Measurements from ENCODE around the gene GPR87.

GPR87 gene

DNA sequence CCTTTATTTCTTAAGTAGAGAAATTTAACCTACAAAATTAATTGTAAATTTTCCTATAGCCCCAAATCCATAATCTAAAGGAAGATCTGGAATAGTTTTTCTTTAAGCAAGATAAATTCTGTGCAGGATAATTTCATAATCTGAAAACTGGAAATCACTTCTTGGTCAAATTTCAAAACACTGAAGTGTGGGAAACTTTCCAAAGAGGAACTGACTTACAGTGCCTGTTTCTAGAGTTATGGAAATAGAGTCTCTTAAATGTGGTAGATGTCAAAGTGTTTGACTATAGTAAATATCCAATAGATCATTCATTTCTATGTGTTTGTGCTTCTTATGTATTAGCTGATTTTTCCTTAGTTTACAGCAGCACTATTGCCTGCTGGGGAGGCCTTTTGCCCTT, 14.3 kb upstream of the GPR87 start:
- Histone ChIP-seq H3K27me3 (ENCODE audit: insufficient read depth, low read length, poor library complexity) (no peaks in the 10 kb centered on the region), H3K4ac (ENCODE audit: low read depth, low read length) (no peak overlapping the region), H3K36me3 (ENCODE audit: control insufficient read depth, insufficient read depth, low read length) (no peaks in the 10 kb centered on the region), H3K4me3 (ENCODE audit: low read length) (no peak overlapping the region), H2AK5ac (ENCODE audit: low read length) (no peak overlapping the region), H3K56ac (ENCODE audit: low read length) (no peak overlapping the region), H3K23ac (ENCODE audit: low read length) (no peak overlapping the region), H3K9ac (ENCODE audit: low read length) (no peak overlapping the region), H4K8ac (ENCODE audit: low read depth, low read length) (no peak overlapping the region), H3K4me1 (ENCODE audit: control insufficient read depth, low read depth, low read length) (no peaks in the 10 kb centered on the region), H3K79me2 (ENCODE audit: control insufficient read depth, insufficient read depth, low read length) (no peaks in the 10 kb centered on the region), H2BK5ac (ENCODE audit: low read length) (no peak overlapping the region), H2BK120ac (ENCODE audit: low read depth, low read length) (no peak overlapping the region), H2BK15ac (replicated peaks; ENCODE audit: low read depth) (no peak overlapping the region), H3K79me1 (ENCODE audit: low read length) (no peaks in the 10 kb centered on the region), H3K27ac (ENCODE audit: low read depth, low read length) (no peak overlapping the region), H3K18ac (ENCODE audit: low read length) (no peak overlapping the region), H4K5ac (ENCODE audit: low read length) (no peak overlapping the region), H3K4me2 (ENCODE audit: low read length) (no peak overlapping the region)
- DNase-seq = no peak

DNA sequence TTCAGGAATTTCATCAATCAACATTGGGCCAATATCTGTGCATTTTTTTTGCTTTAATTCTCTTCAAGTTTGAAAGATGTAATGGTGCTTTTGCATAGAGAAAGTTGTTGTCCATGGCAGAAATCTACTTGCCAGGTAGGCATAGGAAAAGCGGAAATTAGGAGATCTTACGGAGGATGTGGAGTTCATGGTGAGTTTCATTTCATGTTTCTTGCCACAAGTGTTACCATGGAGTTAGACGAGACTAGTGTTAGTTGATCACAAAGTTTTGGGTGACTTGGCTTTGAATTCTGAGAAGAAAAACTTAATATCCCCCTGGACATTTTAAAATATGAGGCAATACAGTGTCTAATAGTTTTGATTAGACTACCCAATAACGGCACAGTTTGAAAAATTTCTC, 13.8 kb upstream of the GPR87 start:
- Histone ChIP-seq H3K36me3 (ENCODE audit: control insufficient read depth, insufficient read depth, low read length) (no peaks in the 10 kb centered on the region), H3K4me1 (ENCODE audit: control insufficient read depth, low read depth, low read length) (no peaks in the 10 kb centered on the region), H3K56ac (ENCODE audit: low read length) (no peak overlapping the region), H4K5ac (ENCODE audit: low read length) (no peak overlapping the region), H3K79me2 (ENCODE audit: control insufficient read depth, insufficient read depth, low read length) (no peaks in the 10 kb centered on the region), H2BK120ac (ENCODE audit: low read depth, low read length) (no peak overlapping the region), H3K79me1 (ENCODE audit: low read length) (no peaks in the 10 kb centered on the region), H3K4me3 (ENCODE audit: low read length) (no peak overlapping the region), H2BK5ac (ENCODE audit: low read length) (no peak overlapping the region), H3K18ac (ENCODE audit: low read length) (no peak overlapping the region), H3K9ac (ENCODE audit: low read length) (no peak overlapping the region), H3K27ac (ENCODE audit: low read depth, low read length) (no peak overlapping the region), H3K4me2 (ENCODE audit: low read length) (no peak overlapping the region), H2AK5ac (ENCODE audit: low read length) (no peak overlapping the region), H4K8ac (ENCODE audit: low read depth, low read length) (no peak overlapping the region), H3K4ac (ENCODE audit: low read depth, low read length) (no peak overlapping the region), H3K23ac (ENCODE audit: low read length) (no peak overlapping the region), H3K27me3 (ENCODE audit: insufficient read depth, low read length, poor library complexity) (no peaks in the 10 kb centered on the region), H2BK15ac (replicated peaks; ENCODE audit: low read depth) (no peak overlapping the region)
- no peak for DNase-seq
- no CpG with 5 or more reads among the region's 4 CpGs for WGBS (ENCODE audit: extremely low coverage, insufficient coverage, low lambda C conversion rate)

DNA sequence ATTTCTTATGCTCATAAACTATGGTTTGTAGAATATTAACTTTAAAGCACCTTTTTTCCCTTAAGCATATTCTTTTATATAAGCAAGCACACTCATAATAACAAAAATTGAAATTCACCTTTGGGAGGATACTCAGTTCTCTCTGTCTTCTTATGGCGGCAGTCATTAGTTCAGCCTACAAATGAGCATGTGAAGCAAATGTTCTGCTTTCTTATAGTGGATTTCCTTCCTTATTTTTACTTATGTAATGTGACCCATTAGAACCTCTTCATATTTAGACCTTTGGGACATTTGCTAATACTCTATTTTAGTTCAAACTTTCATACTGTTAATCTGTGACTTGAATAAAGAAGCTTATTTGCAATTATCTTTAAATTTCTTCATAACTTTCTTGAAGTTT, 12.7 kb upstream of the GPR87 start, which contains the start of gene P2RY13:
P2RY13 (minus strand) TSS at position 187 of the 400 bp plus-strand sequence; CDS start at position 166, 21 bp downstream.
- WGBS (ENCODE audit: extremely low coverage, insufficient coverage, low lambda C conversion rate) = no CpG with 5 or more reads among the region's 1 CpG
- Histone ChIP-seq H3K4me2 (ENCODE audit: low read length) (no peak within 1 kb of the TSS), H2AK5ac (ENCODE audit: low read length) (no peak within 1 kb of the TSS), H3K23ac (ENCODE audit: low read length) (no peak within 1 kb of the TSS), H3K4me1 (ENCODE audit: control insufficient read depth, low read depth, low read length) (no peaks in the 10 kb centered on the region), H2BK5ac (ENCODE audit: low read length) (no peak within 1 kb of the TSS), H3K36me3 (ENCODE audit: control insufficient read depth, insufficient read depth, low read length) (no peaks in the 10 kb centered on the region), H3K4me3 (ENCODE audit: low read length) (no peak within 1 kb of the TSS), H3K79me2 (ENCODE audit: control insufficient read depth, insufficient read depth, low read length) (no peaks in the 10 kb centered on the region), H3K18ac (ENCODE audit: low read length) (no peak within 1 kb of the TSS), H3K27ac (ENCODE audit: low read depth, low read length) (no peak within 1 kb of the TSS), H3K79me1 (ENCODE audit: low read length) (no peaks in the 10 kb centered on the region), H3K56ac (ENCODE audit: low read length) (no peak within 1 kb of the TSS), H4K5ac (ENCODE audit: low read length) (no peak within 1 kb of the TSS), H2BK15ac (replicated peaks; ENCODE audit: low read depth) (no peak within 1 kb of the TSS), H4K8ac (ENCODE audit: low read depth, low read length) (no peak within 1 kb of the TSS), H3K9ac (ENCODE audit: low read length) (no peak within 1 kb of the TSS), H3K27me3 (ENCODE audit: insufficient read depth, low read length, poor library complexity) (no peaks in the 10 kb centered on the region), H2BK120ac (ENCODE audit: low read depth, low read length) (no peak within 1 kb of the TSS), H3K4ac (ENCODE audit: low read depth, low read length) (no peak within 1 kb of the TSS)
- no peak for DNase-seq

DNA sequence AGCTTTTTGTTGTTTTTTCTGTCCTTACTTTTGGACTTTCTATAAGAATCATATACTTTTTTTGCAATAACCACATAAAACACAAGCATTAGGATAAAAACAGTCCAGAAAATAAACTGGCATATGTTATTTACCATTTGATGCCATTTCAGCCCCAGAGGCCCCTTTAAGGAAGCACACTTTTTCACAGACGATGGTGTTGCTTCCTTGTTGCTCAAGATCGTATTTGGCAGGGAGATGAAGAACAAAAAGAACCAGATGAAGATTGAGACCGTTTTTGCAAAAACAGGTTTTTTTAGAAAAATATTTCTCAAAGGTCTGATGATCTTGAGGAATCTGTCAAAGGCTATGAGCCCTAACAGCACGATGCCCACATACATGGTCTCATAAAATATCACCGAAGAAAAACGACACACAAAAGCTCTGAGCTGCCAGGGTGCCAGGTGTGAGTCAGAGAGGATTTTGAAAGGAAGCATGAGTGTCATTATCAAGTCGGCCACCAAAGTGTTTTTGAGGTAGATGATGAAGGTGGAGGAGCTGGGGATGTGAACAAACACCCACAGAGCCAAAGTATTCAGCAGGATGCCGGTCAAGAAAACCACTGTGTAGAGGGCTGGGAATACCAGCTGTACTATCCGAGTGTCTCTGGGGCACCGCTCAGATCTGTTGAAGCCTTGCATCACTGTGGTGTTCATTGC, 11.8 kb upstream of the GPR87 start:
- no peaks in the 10 kb centered on the region for H3K79me2 ChIP-seq (ENCODE audit: control insufficient read depth, insufficient read depth, low read length)
- no peak overlapping the region for H3K4me3 ChIP-seq (ENCODE audit: low read length)
- no peak overlapping the region for H2AK5ac ChIP-seq (ENCODE audit: low read length)
- no peak overlapping the region for H3K9ac ChIP-seq (ENCODE audit: low read length)
- H3K56ac ChIP-seq (ENCODE audit: low read length) = no peak overlapping the region
- no peak overlapping the region for H3K4ac ChIP-seq (ENCODE audit: low read depth, low read length)
- no peak overlapping the region for H2BK5ac ChIP-seq (ENCODE audit: low read length)
- H3K23ac ChIP-seq (ENCODE audit: low read length) = no peak overlapping the region
- no peak overlapping the region for H2BK120ac ChIP-seq (ENCODE audit: low read depth, low read length)
- no peaks in the 10 kb centered on the region for H3K79me1 ChIP-seq (ENCODE audit: low read length)
- no peak overlapping the region for H4K8ac ChIP-seq (ENCODE audit: low read depth, low read length)
- H3K4me2 ChIP-seq (ENCODE audit: low read length) = no peak overlapping the region
- no peak for DNase-seq
- no peak overlapping the region for H4K5ac ChIP-seq (ENCODE audit: low read length)
- H3K27me3 ChIP-seq (ENCODE audit: insufficient read depth, low read length, poor library complexity) = no peaks in the 10 kb centered on the region
- no peaks in the 10 kb centered on the region for H3K36me3 ChIP-seq (ENCODE audit: control insufficient read depth, insufficient read depth, low read length)
- no peak overlapping the region for H2BK15ac ChIP-seq (replicated peaks; ENCODE audit: low read depth)
- no peak overlapping the region for H3K18ac ChIP-seq (ENCODE audit: low read length)
- no peaks in the 10 kb centered on the region for H3K4me1 ChIP-seq (ENCODE audit: control insufficient read depth, low read depth, low read length)
- no peak overlapping the region for H3K27ac ChIP-seq (ENCODE audit: low read depth, low read length)
- WGBS (ENCODE audit: extremely low coverage, insufficient coverage, low lambda C conversion rate) = no CpG with 5 or more reads among the region's 10 CpGs

DNA sequence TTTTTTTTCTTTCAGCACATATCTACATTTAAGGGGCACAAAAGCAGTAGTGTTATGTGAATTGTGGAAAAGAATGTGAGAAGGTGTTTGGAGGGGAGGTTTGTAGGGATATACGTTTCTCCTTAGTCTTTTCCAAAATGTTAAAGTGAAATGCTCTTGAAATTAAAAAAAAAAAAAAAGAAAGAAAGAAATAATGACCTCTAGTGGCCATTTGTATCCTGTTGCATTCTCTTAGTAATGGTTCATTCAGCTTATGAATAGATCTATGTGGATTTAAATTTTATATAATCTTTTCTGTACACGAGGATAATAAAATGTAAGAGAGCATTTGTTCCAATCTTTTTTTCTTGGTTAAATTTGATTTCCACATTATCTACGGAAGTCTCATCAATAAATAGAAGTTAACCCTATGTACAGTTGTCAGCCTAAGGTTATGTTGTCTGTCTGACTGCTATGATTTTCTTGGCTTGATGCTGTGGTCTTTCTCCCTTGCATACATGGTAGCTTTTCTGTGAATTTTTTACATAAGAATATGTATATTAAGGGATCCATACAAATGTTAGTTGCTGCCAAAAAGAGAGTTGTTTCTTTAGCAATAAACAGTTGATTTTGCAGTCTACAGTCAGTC, 11.1 kb upstream of the GPR87 start:
- Histone ChIP-seq H3K4me1 (ENCODE audit: control insufficient read depth, low read depth, low read length) (no peaks in the 10 kb centered on the region), H3K56ac (ENCODE audit: low read length) (no peak overlapping the region), H2BK5ac (ENCODE audit: low read length) (no peak overlapping the region), H3K18ac (ENCODE audit: low read length) (no peak overlapping the region), H3K4me2 (ENCODE audit: low read length) (no peak overlapping the region), H3K23ac (ENCODE audit: low read length) (no peak overlapping the region), H3K79me2 (ENCODE audit: control insufficient read depth, insufficient read depth, low read length) (no peaks in the 10 kb centered on the region), H2BK120ac (ENCODE audit: low read depth, low read length) (no peak overlapping the region), H4K5ac (ENCODE audit: low read length) (no peak overlapping the region), H3K4me3 (ENCODE audit: low read length) (no peak overlapping the region), H3K4ac (ENCODE audit: low read depth, low read length) (no peak overlapping the region), H3K79me1 (ENCODE audit: low read length) (no peaks in the 10 kb centered on the region), H3K27ac (ENCODE audit: low read depth, low read length) (no peak overlapping the region), H3K27me3 (ENCODE audit: insufficient read depth, low read length, poor library complexity) (no peaks in the 10 kb centered on the region), H2AK5ac (ENCODE audit: low read length) (no peak overlapping the region), H3K9ac (ENCODE audit: low read length) (no peak overlapping the region), H3K36me3 (ENCODE audit: control insufficient read depth, insufficient read depth, low read length) (no peaks in the 10 kb centered on the region), H4K8ac (ENCODE audit: low read depth, low read length) (no peak overlapping the region), H2BK15ac (replicated peaks; ENCODE audit: low read depth) (no peak overlapping the region)
- no peak for DNase-seq
- WGBS (ENCODE audit: extremely low coverage, insufficient coverage, low lambda C conversion rate) = 100% methylated on average over 1 of the region's 3 CpGs

DNA sequence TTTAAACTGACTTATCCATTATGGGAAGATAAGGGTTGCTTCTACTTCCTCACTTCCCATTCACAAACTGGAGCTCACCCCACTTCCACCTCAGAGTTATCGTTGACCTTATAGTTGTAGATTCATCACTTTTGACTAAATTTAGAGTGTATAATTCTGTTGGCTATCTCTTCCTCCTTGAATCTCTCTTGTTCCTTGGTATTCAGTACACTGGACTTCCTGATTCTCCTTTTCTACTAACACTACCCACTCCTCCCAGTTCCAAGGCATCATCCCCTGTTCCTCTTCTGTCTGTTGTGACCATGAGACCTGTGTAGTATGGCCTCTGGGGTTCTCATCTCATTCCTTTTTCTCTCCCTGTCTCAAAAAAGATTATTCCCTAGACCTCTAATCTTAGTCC, 5.9 kb upstream of the GPR87 start:
- H3K79me1 ChIP-seq (ENCODE audit: low read length) = no peaks in the 10 kb centered on the region
- no peak overlapping the region for H3K27ac ChIP-seq (ENCODE audit: low read depth, low read length)
- no peak overlapping the region for H3K23ac ChIP-seq (ENCODE audit: low read length)
- no peaks in the 10 kb centered on the region for H3K27me3 ChIP-seq (ENCODE audit: insufficient read depth, low read length, poor library complexity)
- no peak overlapping the region for H4K5ac ChIP-seq (ENCODE audit: low read length)
- H2BK120ac ChIP-seq (ENCODE audit: low read depth, low read length) = no peak overlapping the region
- H2BK15ac ChIP-seq (replicated peaks; ENCODE audit: low read depth) = no peak overlapping the region
- no peak overlapping the region for H3K56ac ChIP-seq (ENCODE audit: low read length)
- H3K4me2 ChIP-seq (ENCODE audit: low read length) = no peak overlapping the region
- peaks cover 4% of the 10 kb centered on the region for H3K4me1 ChIP-seq (ENCODE audit: control insufficient read depth, low read depth, low read length)
- WGBS (ENCODE audit: extremely low coverage, insufficient coverage, low lambda C conversion rate) = no CpG with 5 or more reads among the region's 1 CpG
- H3K18ac ChIP-seq (ENCODE audit: low read length) = no peak overlapping the region
- DNase-seq = no peak
- no peak overlapping the region for H4K8ac ChIP-seq (ENCODE audit: low read depth, low read length)
- H2BK5ac ChIP-seq (ENCODE audit: low read length) = no peak overlapping the region
- no peak overlapping the region for H3K9ac ChIP-seq (ENCODE audit: low read length)
- no peaks in the 10 kb centered on the region for H3K36me3 ChIP-seq (ENCODE audit: control insufficient read depth, insufficient read depth, low read length)
- no peak overlapping the region for H3K4ac ChIP-seq (ENCODE audit: low read depth, low read length)
- H2AK5ac ChIP-seq (ENCODE audit: low read length) = no peak overlapping the region
- H3K4me3 ChIP-seq (ENCODE audit: low read length) = no peak overlapping the region
- H3K79me2 ChIP-seq (ENCODE audit: control insufficient read depth, insufficient read depth, low read length) = no peaks in the 10 kb centered on the region

All from mesendoderm (in vitro differentiated cells).